ENCODE measurements around the gene BICRAL.

GRCh38 chr6:42870145-42870936, 88.5 kb downstream of the BICRAL start:
- no peak for TF ChIP-seq POLR2A (IDR thresholded peaks at IDR 0.05)
- TF ChIP-seq, protein P1, sequence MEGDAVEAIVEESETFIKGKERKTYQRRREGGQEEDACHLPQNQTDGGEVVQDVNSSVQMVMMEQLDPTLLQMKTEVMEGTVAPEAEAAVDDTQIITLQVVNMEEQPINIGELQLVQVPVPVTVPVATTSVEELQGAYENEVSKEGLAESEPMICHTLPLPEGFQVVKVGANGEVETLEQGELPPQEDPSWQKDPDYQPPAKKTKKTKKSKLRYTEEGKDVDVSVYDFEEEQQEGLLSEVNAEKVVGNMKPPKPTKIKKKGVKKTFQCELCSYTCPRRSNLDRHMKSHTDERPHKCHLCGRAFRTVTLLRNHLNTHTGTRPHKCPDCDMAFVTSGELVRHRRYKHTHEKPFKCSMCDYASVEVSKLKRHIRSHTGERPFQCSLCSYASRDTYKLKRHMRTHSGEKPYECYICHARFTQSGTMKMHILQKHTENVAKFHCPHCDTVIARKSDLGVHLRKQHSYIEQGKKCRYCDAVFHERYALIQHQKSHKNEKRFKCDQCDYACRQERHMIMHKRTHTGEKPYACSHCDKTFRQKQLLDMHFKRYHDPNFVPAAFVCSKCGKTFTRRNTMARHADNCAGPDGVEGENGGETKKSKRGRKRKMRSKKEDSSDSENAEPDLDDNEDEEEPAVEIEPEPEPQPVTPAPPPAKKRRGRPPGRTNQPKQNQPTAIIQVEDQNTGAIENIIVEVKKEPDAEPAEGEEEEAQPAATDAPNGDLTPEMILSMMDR (IDR thresholded peaks at IDR 0.05), result no peak
- TF ChIP-seq EP300 (IDR thresholded peaks at IDR 0.05), result no peak
- TF ChIP-seq POLR2AphosphoS5 (IDR thresholded peaks at IDR 0.05), result no peak
